ENCODE data around the gene PMS2.
"Not testable (repeated sequence)": the region's sequence is repeated elsewhere in the genome, so short reads cannot be mapped to it uniquely, and the experiment has no call there.

Gene PMS2

GRCh38 chr7:5924180-5924579 lies 84.7 kb downstream of the PMS2 start:
- DNase-seq = not testable (repeated sequence)
